Measurements from ENCODE around the gene EXO5.
A peak's percentile ranks its signal among the peaks of the same experiment; 100 is the strongest.
"Not testable (repeated sequence)": the region's sequence is repeated elsewhere in the genome, so short reads cannot be mapped to it uniquely, and the experiment has no call there.

Gene EXO5

DNA sequence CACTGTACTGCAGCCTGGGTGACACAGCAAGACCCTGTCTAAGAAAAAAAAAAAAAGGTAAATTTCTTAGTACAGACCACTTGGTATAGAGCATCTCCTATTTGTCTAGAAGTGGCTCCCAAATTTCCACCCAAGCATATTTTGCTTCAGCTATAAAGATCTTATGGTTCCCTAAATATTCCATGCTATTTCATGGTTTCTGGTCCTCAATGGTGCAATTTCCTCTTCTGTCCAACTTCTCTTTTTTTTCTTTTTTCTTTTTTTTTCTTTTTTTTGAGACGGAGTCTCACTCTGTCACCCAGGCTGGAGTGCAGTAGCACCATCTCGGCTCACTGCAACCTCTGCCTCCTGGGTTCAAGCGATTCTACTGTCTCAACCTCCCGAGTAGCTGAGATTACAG, 5.9 kb upstream of the EXO5 start:
- H3K4me3 ChIP-seq (ENCODE audit: low read length in 2 of 2); H3K36me3 ChIP-seq (ENCODE audit: control insufficient read depth in 2 of 2, insufficient read depth in 2 of 2, low read length in 2 of 2); H3K9ac ChIP-seq (ENCODE audit: low read length in 2 of 2); H3K27ac ChIP-seq (ENCODE audit: low read length); H3K4me1 ChIP-seq (ENCODE audit: control insufficient read depth, insufficient read depth, low read length); H3K27me3 ChIP-seq (ENCODE audit: control insufficient read depth in 1 of 2, insufficient read depth in 2 of 2, low read length in 2 of 2): not testable (repeated sequence)
- H3K9me3 ChIP-seq (ENCODE audit: control insufficient read depth in 2 of 2, low read length in 2 of 2): peaks cover 0 to 16% of the 10 kb centered on the region in 2 donors

DNA sequence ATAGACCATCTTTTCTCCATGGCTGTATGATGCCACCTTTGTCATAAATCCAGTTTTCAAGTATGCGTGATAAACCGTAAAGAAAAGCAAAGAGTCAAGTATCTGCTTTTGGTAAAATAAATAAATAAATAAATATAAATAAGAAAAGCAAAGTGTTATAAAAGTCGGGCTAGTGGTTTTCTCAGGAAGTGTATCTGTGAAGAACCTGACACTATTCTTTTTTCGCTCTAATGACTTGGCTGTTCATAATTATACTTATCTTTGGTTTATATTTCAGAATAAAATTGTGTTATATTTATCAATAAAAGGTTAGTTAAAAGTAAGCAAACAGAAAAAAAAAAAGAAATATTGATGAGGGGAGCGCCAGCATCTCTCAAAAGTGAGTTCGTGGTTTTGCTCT, 594 bp upstream of the EXO5 start:
- H3K4me1 ChIP-seq (ENCODE audit: control insufficient read depth, insufficient read depth, low read length): peaks cover 11% of the 10 kb centered on the region
- H3K9ac ChIP-seq (ENCODE audit: low read length in 2 of 2): peak overlapping the region; percentile 84 to 86
- H3K27ac ChIP-seq (ENCODE audit: low read length): peak overlapping the region; percentile 49
- H3K36me3 ChIP-seq (ENCODE audit: control insufficient read depth in 2 of 2, insufficient read depth in 2 of 2, low read length in 2 of 2): no peaks in the 10 kb centered on the region
- H3K9me3 ChIP-seq (ENCODE audit: control insufficient read depth in 2 of 2, low read length in 2 of 2): no peaks in the 10 kb centered on the region
- no peaks in the 10 kb centered on the region for H3K27me3 ChIP-seq (ENCODE audit: control insufficient read depth in 1 of 2, insufficient read depth in 2 of 2, low read length in 2 of 2)
- H3K4me3 ChIP-seq (ENCODE audit: low read length in 2 of 2): peak overlapping the region; percentile 87 to 94

DNA sequence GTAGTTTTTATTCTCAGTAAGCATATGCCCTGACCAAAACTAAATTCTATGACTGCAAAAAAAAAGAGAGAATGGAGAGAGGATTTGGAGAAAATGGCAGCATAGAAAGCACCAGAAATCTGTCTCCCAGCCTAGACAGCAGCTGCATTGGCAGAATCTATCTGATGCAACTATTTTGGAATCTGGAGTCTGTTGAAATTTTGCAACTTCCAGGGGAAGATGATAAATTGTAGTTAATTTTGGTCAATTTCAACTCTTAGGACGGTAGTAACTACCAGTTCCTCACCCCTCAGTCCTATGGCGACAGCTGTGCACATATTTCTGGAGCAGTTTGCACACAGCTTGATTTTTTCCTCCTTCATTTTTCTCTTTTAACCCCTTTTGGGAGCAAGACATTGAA, 10.9 kb downstream of the EXO5 start:
- Histone ChIP-seq H3K9me3 (ENCODE audit: control insufficient read depth in 2 of 2, low read length in 2 of 2) (peaks cover 0 to 3% of the 10 kb centered on the region in 2 donors), H3K9ac (ENCODE audit: low read length in 2 of 2) (no peak overlapping the region), H3K4me1 (ENCODE audit: control insufficient read depth, insufficient read depth, low read length) (no peaks in the 10 kb centered on the region), H3K36me3 (ENCODE audit: control insufficient read depth in 2 of 2, insufficient read depth in 2 of 2, low read length in 2 of 2) (peaks cover 9 to 13% of the 10 kb centered on the region in 2 donors), H3K27ac (ENCODE audit: low read length) (no peak overlapping the region), H3K4me3 (ENCODE audit: low read length in 2 of 2) (no peak overlapping the region), H3K27me3 (ENCODE audit: control insufficient read depth in 1 of 2, insufficient read depth in 2 of 2, low read length in 2 of 2) (peaks cover 0 to 2% of the 10 kb centered on the region in 2 donors)

DNA sequence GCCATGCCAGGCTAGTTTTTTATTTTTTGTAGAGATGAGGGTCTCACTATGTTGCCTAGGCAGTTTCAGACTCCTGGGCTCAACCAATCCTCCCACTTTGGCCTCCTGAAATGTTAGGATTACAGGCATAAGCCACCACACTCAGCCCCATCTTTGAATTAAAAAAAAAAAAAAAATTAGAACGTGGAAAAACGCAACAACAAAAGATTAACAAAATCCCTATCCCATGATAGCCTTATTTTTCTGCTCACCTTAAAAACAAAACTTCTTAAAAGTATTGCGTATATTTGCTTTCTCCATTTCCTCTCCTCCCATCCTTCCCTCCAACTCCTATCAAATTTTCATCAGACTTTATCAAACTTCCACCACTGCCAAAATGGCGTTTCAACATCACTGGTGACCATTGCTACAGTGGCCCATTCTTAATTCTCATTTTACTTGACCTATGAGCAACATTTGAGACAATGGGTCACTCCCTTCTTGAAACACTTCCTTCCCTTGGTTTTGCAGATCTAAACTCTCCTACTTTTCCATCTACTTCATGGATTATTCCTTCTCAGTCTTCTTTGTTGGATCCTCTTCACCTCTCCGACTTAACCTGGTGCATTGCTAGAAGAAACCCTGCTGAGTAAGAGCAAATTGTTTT, 22.3 kb downstream of the EXO5 start:
- Histone ChIP-seq H3K9ac (ENCODE audit: low read length in 2 of 2) (peak overlapping the region; percentile 69 to 84), H3K4me1 (ENCODE audit: control insufficient read depth, insufficient read depth, low read length) (no peaks in the 10 kb centered on the region), H3K27me3 (ENCODE audit: control insufficient read depth in 1 of 2, insufficient read depth in 2 of 2, low read length in 2 of 2) (no peaks in the 10 kb centered on the region), H3K36me3 (ENCODE audit: control insufficient read depth in 2 of 2, insufficient read depth in 2 of 2, low read length in 2 of 2) (no peaks in the 10 kb centered on the region), H3K4me3 (ENCODE audit: low read length in 2 of 2) (peak overlapping the region; percentile 74 to 91), H3K9me3 (ENCODE audit: control insufficient read depth in 2 of 2, low read length in 2 of 2) (no peaks in the 10 kb centered on the region), H3K27ac (ENCODE audit: low read length) (peak overlapping the region; percentile 24)

DNA sequence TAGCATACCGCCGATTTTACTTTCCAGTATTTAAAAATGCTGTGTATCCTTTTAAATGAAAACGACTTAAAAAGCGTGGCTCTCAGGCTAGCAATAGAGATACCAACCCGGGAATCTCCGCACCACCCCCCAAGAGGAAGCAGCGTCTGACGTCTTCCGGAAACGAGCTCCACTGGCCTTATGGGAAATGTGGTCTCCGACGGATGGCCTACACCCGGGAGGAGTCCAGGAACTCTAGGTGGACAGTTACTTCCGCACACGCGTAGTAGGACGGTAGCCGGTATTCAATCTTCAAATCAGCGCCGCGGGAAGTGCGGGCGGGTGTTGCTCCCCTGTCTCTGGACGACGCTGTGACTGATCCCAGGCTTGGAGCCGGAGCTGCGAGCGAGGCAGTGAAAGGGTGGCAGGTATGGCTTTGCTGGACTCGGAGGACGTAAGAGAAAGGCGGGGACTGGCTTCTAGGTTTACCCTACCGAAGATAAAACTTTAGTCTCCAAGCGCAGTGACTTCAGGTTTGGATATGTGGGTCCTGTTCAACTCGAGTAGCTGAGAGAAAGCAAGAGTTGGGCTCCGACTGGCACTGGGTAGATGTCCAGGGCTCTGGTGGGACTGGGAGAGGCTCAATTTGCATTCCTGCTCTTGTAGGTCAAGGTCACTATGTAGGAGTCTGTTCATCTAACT, 23.0 kb downstream of the EXO5 start, which contains the start of gene ZNF684:
Gene ZNF684, plus strand, starts transcription at position 257 of the 681 bp plus-strand sequence. CDS start 1,530 bp downstream, outside the sequence.
- peak within 1 kb of the TSS; percentile 24 for H3K27ac ChIP-seq (ENCODE audit: low read length)
- no peaks in the 10 kb centered on the region for H3K27me3 ChIP-seq (ENCODE audit: control insufficient read depth in 1 of 2, insufficient read depth in 2 of 2, low read length in 2 of 2)
- no peaks in the 10 kb centered on the region for H3K4me1 ChIP-seq (ENCODE audit: control insufficient read depth, insufficient read depth, low read length)
- no peaks in the 10 kb centered on the region for H3K9me3 ChIP-seq (ENCODE audit: control insufficient read depth in 2 of 2, low read length in 2 of 2)
- peak within 1 kb of the TSS; percentile 69 to 84 for H3K9ac ChIP-seq (ENCODE audit: low read length in 2 of 2)
- H3K4me3 ChIP-seq (ENCODE audit: low read length in 2 of 2): peak within 1 kb of the TSS; percentile 74 to 91
- H3K36me3 ChIP-seq (ENCODE audit: control insufficient read depth in 2 of 2, insufficient read depth in 2 of 2, low read length in 2 of 2): no peaks in the 10 kb centered on the region

DNA sequence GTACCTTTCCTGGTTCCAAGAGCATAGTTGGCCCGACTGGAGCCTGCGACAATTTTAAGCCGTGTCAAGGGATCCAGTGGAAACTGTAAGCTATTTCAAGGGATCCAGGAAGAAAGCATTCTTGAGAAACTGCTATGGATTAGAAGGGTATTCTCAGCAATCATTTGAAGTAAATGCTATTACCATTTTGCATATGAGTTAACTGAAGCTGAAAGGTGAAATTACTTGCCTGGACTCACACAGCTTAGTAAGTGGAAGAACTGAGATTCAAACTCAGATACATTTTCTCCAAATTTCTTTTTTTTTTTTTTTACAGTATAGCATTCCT, 23.5 kb downstream of the EXO5 start:
- H3K27me3 ChIP-seq (ENCODE audit: control insufficient read depth in 1 of 2, insufficient read depth in 2 of 2, low read length in 2 of 2): no peaks in the 10 kb centered on the region
- no peaks in the 10 kb centered on the region for H3K36me3 ChIP-seq (ENCODE audit: control insufficient read depth in 2 of 2, insufficient read depth in 2 of 2, low read length in 2 of 2)
- H3K9ac ChIP-seq (ENCODE audit: low read length in 2 of 2): peak overlapping the region; percentile 69 to 84
- H3K4me1 ChIP-seq (ENCODE audit: control insufficient read depth, insufficient read depth, low read length): no peaks in the 10 kb centered on the region
- H3K4me3 ChIP-seq (ENCODE audit: low read length in 2 of 2): peak overlapping the region; percentile 74 to 91
- H3K9me3 ChIP-seq (ENCODE audit: control insufficient read depth in 2 of 2, low read length in 2 of 2): no peaks in the 10 kb centered on the region
- H3K27ac ChIP-seq (ENCODE audit: low read length): peak overlapping the region; percentile 24

DNA sequence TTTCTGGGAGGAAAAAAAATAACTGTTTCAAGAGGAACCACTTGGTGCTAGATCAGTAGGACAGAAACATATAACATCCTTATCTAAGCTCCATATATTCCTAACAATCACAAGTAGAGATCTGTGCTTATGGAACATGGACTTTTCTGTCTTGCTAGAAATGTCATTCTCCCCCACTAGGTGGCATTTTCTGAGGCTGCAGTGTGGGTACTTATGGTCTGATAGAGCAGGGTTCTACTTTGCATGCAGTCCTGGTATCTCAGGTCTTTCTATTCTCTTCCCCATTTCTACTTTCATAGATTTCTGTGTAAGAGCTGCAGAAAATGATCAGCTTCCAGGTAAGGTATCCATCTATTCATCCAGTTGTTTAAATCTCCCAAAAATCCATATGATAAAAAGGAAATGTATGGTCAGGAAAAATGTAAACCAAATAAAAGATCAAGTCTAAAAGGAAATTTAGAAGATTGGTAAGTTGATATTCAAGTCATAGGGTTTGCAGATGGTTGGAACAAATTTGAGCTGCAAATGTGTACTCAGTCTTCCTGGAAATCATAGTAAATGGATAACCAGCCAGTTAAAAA, 24.4 kb downstream of the EXO5 start:
- H3K4me1 ChIP-seq (ENCODE audit: control insufficient read depth, insufficient read depth, low read length): no peaks in the 10 kb centered on the region
- H3K9ac ChIP-seq (ENCODE audit: low read length in 2 of 2): no peak overlapping the region
- no peaks in the 10 kb centered on the region for H3K27me3 ChIP-seq (ENCODE audit: control insufficient read depth in 1 of 2, insufficient read depth in 2 of 2, low read length in 2 of 2)
- no peak overlapping the region for H3K4me3 ChIP-seq (ENCODE audit: low read length in 2 of 2)
- H3K36me3 ChIP-seq (ENCODE audit: control insufficient read depth in 2 of 2, insufficient read depth in 2 of 2, low read length in 2 of 2): no peaks in the 10 kb centered on the region
- H3K9me3 ChIP-seq (ENCODE audit: control insufficient read depth in 2 of 2, low read length in 2 of 2): no peaks in the 10 kb centered on the region
- H3K27ac ChIP-seq (ENCODE audit: low read length): no peak overlapping the region

DNA sequence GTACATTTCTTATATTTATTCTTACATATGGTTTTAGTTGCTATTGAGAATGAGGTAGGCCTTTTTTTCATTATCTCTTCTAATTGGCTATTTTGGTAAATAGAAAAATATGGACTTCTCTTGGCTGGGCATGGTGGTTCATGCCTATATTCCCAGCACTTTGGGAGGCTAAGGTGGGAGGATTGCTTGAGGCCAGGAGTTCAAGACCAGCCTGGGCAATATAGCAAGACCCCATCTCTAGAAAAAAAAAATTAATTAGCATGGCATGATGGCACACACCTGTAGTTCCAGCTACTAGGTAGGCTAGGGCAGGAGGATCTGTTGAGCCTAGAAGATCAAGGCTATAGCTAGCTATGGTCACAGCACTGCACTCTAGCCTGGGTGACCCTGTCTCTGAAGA, 26.0 kb downstream of the EXO5 start:
- no peaks in the 10 kb centered on the region for H3K27me3 ChIP-seq (ENCODE audit: control insufficient read depth in 1 of 2, insufficient read depth in 2 of 2, low read length in 2 of 2)
- no peak overlapping the region for H3K27ac ChIP-seq (ENCODE audit: low read length)
- H3K9ac ChIP-seq (ENCODE audit: low read length in 2 of 2): no peak overlapping the region

DNA sequence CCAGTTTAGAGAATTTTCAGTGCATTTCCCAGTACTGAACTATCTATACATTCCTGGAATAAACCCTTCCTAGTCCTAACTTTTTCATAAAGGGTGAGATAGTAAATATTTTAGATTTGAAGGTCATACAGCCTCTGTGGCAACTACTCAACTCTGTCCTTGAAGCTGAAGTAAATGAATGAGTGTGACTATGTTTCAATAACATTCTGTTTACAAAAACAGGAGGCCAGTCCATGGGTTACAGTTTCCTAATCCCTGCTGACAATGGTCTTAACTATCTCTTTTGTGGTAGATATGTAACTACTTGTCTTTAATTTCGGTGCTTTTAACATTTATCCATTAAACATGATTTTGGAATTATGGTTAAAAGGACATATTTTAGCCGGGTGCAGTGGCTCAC, 27.2 kb downstream of the EXO5 start:
- Histone ChIP-seq H3K9me3 (ENCODE audit: control insufficient read depth in 2 of 2, low read length in 2 of 2) (peaks cover 0 to 6% of the 10 kb centered on the region in 2 donors), H3K9ac (ENCODE audit: low read length in 2 of 2) (no peak overlapping the region), H3K4me3 (ENCODE audit: low read length in 2 of 2) (no peak overlapping the region), H3K36me3 (ENCODE audit: control insufficient read depth in 2 of 2, insufficient read depth in 2 of 2, low read length in 2 of 2) (no peaks in the 10 kb centered on the region), H3K27me3 (ENCODE audit: control insufficient read depth in 1 of 2, insufficient read depth in 2 of 2, low read length in 2 of 2) (no peaks in the 10 kb centered on the region), H3K27ac (ENCODE audit: low read length) (no peak overlapping the region), H3K4me1 (ENCODE audit: control insufficient read depth, insufficient read depth, low read length) (no peaks in the 10 kb centered on the region)

More for the DNA sequence above, 26.0 kb downstream of the EXO5 start:
- Histone ChIP-seq H3K4me1 (ENCODE audit: control insufficient read depth, insufficient read depth, low read length) (no peaks in the 10 kb centered on the region), H3K36me3 (ENCODE audit: control insufficient read depth in 2 of 2, insufficient read depth in 2 of 2, low read length in 2 of 2) (no peaks in the 10 kb centered on the region), H3K4me3 (ENCODE audit: low read length in 2 of 2) (no peak overlapping the region), H3K9me3 (ENCODE audit: control insufficient read depth in 2 of 2, low read length in 2 of 2) (peaks cover 0 to 6% of the 10 kb centered on the region in 2 donors)

DNA sequence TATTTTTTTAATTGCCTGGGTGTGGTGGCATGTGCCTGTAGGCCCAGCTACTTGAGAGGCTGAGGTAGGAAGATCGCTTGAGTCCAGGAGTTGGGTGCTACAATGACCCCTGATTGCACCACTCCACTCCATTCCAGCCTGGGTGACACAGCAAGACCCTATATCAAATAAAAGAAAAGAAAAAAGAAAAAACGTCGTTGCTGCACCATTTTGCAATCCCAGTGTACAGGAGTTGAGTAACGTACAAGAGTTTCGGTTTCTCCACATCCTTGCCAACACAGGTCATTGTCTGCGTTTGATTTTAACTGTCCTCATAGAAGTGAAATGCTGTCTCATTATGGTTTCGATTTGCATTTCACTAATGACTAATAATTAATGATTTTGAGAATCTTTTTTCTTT, 30.8 kb downstream of the EXO5 start:
- Histone ChIP-seq H3K9ac (ENCODE audit: low read length in 2 of 2) (no peak overlapping the region), H3K9me3 (ENCODE audit: control insufficient read depth in 2 of 2, low read length in 2 of 2) (peaks cover 0 to 6% of the 10 kb centered on the region in 2 donors), H3K27me3 (ENCODE audit: control insufficient read depth in 1 of 2, insufficient read depth in 2 of 2, low read length in 2 of 2) (no peaks in the 10 kb centered on the region), H3K27ac (ENCODE audit: low read length) (no peak overlapping the region), H3K4me1 (ENCODE audit: control insufficient read depth, insufficient read depth, low read length) (no peaks in the 10 kb centered on the region), H3K4me3 (ENCODE audit: low read length in 2 of 2) (no peak overlapping the region), H3K36me3 (ENCODE audit: control insufficient read depth in 2 of 2, insufficient read depth in 2 of 2, low read length in 2 of 2) (peaks cover 4 to 8% of the 10 kb centered on the region in 2 donors)

DNA sequence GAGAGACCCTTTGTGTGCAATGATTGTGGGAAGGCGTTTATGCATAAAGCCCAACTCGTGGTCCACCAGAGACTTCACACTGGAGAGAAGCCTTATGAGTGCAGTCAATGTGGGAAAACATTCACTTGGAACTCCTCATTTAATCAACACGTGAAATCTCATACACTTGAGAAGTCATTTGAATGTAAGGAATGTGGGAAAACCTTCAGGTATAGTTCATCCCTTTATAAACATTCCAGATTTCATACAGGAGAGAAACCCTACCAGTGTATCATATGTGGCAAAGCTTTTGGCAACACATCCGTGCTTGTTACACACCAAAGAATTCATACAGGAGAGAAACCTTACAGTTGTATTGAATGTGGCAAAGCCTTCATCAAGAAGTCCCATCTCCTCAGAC, 38.4 kb downstream of the EXO5 start:
- Histone ChIP-seq H3K4me1 (ENCODE audit: control insufficient read depth, insufficient read depth, low read length) (no peaks in the 10 kb centered on the region), H3K4me3 (ENCODE audit: low read length in 2 of 2) (no peak overlapping the region), H3K36me3 (ENCODE audit: control insufficient read depth in 2 of 2, insufficient read depth in 2 of 2, low read length in 2 of 2) (peaks cover 10 to 24% of the 10 kb centered on the region in 2 donors), H3K27me3 (ENCODE audit: control insufficient read depth in 1 of 2, insufficient read depth in 2 of 2, low read length in 2 of 2) (no peaks in the 10 kb centered on the region), H3K9me3 (ENCODE audit: control insufficient read depth in 2 of 2, low read length in 2 of 2) (peaks cover 7 to 9% of the 10 kb centered on the region in 2 donors), H3K9ac (ENCODE audit: low read length in 2 of 2) (no peak overlapping the region), H3K27ac (ENCODE audit: low read length) (no peak overlapping the region)

Measured in stomach smooth muscle (tissue), 2 donors.